Muscle of leg (tissue), 11 donors: ENCODE results near the gene PKD1L1. TPM values are rescaled to one million over a fixed set of nuclear protein-coding genes. Genes with fewer than 3 reads are reported as not detected.

Experiments
- DNase-seq: peaks from one replicate; pipeline ENCODE4 v3.0.0; 2013
- H3K27ac ChIP-seq: one replicate; pipeline ENCODE4 v1.5.1; 2013; ENCODE audit warnings: mild to moderate bottlenecking, low read length, control low read depth
- H3K27me3 ChIP-seq: one replicate; pipeline ENCODE4 v1.6.1; 2013; ENCODE audit warnings: low read length; ENCODE audit not compliant: control insufficient read depth, insufficient read depth
- H3K36me3 ChIP-seq: one replicate; pipeline ENCODE4 v1.6.1; 2013; ENCODE audit warnings: low read length; ENCODE audit not compliant: control insufficient read depth, insufficient read depth
- H3K4me1 ChIP-seq: one replicate; pipeline ENCODE4 v1.6.1; 2013; ENCODE audit warnings: low read length; ENCODE audit not compliant: control insufficient read depth, insufficient read depth
- H3K4me3 ChIP-seq: one replicate; pipeline ENCODE4 v1.5.1; 2013; ENCODE audit warnings: low read length, control low read depth
- H3K9me3 ChIP-seq: replicated peaks from 2 replicates; pipeline ENCODE4 v1.6.1; 2013; ENCODE audit warnings: low read depth, low read length; ENCODE audit not compliant: control insufficient read depth
- WGBS: methylation state at CpG from one replicate; pipeline ENCODE4 v1.1.5; 2013; ENCODE audit warnings: missing lambda C conversion rate; ENCODE audit not compliant: insufficient coverage; 5-methylcytosine and 5-hydroxymethylcytosine counted together
- polyA plus RNA-seq, 8 donors: library from polyadenylated mRNA; unstranded; fragments of 120-200 nt; gene quantifications; one replicate each; pipeline versions ENCODE4 v1.2.1 to v1.2.3, GENCODE V29; 2013; ENCODE audit warnings: inconsistent platforms in 1 of 8, low replicate concordance in 1 of 8; ENCODE audit not compliant: insufficient read length in 8 of 8, insufficient read depth in 1 of 8
- total RNA-seq: library from RNA; stranded (reverse); fragments of 120-200 nt; gene quantifications from one replicate; pipeline ENCODE4 v1.2.4, GENCODE V29; 2013

The PKD1L1 gene
- total and polyA plus RNA-seq, 9 donors = 0.27 to 1.9 (median 0.59) TPM

GRCh38 chr7:47957156-47957555 is 8.9 kb upstream of the PKD1L1 start:
- DNase-seq = no peak
- Histone ChIP-seq H3K36me3 (peaks cover 31% of the 10 kb centered on the region), H3K4me1 (no peaks in the 10 kb centered on the region), H3K27me3 (no peaks in the 10 kb centered on the region), H3K9me3 (no peaks in the 10 kb centered on the region), H3K4me3 (no peak overlapping the region), H3K27ac (no peak overlapping the region)
- WGBS = no CpG with 5 or more reads among the region's 6 CpGs

GRCh38 chr7:47956220-47956619 is 8.0 kb upstream of the PKD1L1 start:
- Histone ChIP-seq H3K4me3 (no peak overlapping the region), H3K9me3 (no peaks in the 10 kb centered on the region), H3K27me3 (no peaks in the 10 kb centered on the region), H3K4me1 (no peaks in the 10 kb centered on the region), H3K36me3 (peaks cover 24% of the 10 kb centered on the region), H3K27ac (no peak overlapping the region)
- DNase-seq = no peak
- WGBS = 100% methylated on average over 1 of the region's 6 CpGs

GRCh38 chr7:47954231-47954911 is 6.1 kb upstream of the PKD1L1 start:
- Histone ChIP-seq H3K27me3 (no peaks in the 10 kb centered on the region), H3K36me3 (peaks cover 21% of the 10 kb centered on the region), H3K4me3 (no peak overlapping the region), H3K4me1 (peaks cover 13% of the 10 kb centered on the region), H3K27ac (no peak overlapping the region), H3K9me3 (no peaks in the 10 kb centered on the region)
- 80% methylated on average over 2 of the region's 4 CpGs for WGBS
- no peak for DNase-seq

GRCh38 chr7:47953822-47954221 is 5.6 kb upstream of the PKD1L1 start:
- Histone ChIP-seq H3K36me3 (peaks cover 21% of the 10 kb centered on the region), H3K27me3 (no peaks in the 10 kb centered on the region), H3K4me3 (no peak overlapping the region), H3K4me1 (peaks cover 13% of the 10 kb centered on the region), H3K9me3 (no peaks in the 10 kb centered on the region), H3K27ac (no peak overlapping the region)
- WGBS = 84% methylated on average over 4 of the region's 4 CpGs
- no peak for DNase-seq

GRCh38 chr7:47952224-47952623 is 4.0 kb upstream of the PKD1L1 start:
- Histone ChIP-seq H3K4me3 (no peak overlapping the region), H3K27ac (no peak overlapping the region), H3K27me3 (no peaks in the 10 kb centered on the region), H3K36me3 (peaks cover 21% of the 10 kb centered on the region), H3K4me1 (peaks cover 15% of the 10 kb centered on the region), H3K9me3 (no peaks in the 10 kb centered on the region)
- no peak for DNase-seq
- no CpG with 5 or more reads among the region's 4 CpGs for WGBS

- peaks cover 15% of the 10 kb centered on the region for H3K4me1 ChIP-seq
- H3K27ac ChIP-seq = peak overlapping the region; percentile 20
- no peak overlapping the region for H3K4me3 ChIP-seq
- no peaks in the 10 kb centered on the region for H3K27me3 ChIP-seq
- H3K9me3 ChIP-seq = no peaks in the 10 kb centered on the region
- H3K36me3 ChIP-seq = peaks cover 21% of the 10 kb centered on the region
- no peak for DNase-seq
Measured at GRCh38 chr7:47951374-47951773, 3.1 kb upstream of the PKD1L1 start.

- H3K4me1 ChIP-seq = peaks cover 15% of the 10 kb centered on the region
- peaks cover 16% of the 10 kb centered on the region for H3K36me3 ChIP-seq
- no peaks in the 10 kb centered on the region for H3K27me3 ChIP-seq
- peak; percentile 75 for DNase-seq
- H3K27ac ChIP-seq = peak overlapping the region; percentile 29
- WGBS = 53% methylated on average over 5 of the region's 11 CpGs
- H3K9me3 ChIP-seq = no peaks in the 10 kb centered on the region
- no peak overlapping the region for H3K4me3 ChIP-seq
Measured at GRCh38 chr7:47950714-47951113, 2.4 kb upstream of the PKD1L1 start.

GRCh38 chr7:47949703-47950102 is 1.4 kb upstream of the PKD1L1 start:
- Histone ChIP-seq H3K4me1 (peaks cover 15% of the 10 kb centered on the region), H3K27ac (peak overlapping the region; percentile 59), H3K9me3 (no peaks in the 10 kb centered on the region), H3K36me3 (peaks cover 13% of the 10 kb centered on the region), H3K27me3 (no peaks in the 10 kb centered on the region), H3K4me3 (no peak overlapping the region)
- 100% methylated on average over 1 of the region's 4 CpGs for WGBS
- no peak for DNase-seq

- 80% methylated on average over 1 of the region's 7 CpGs for WGBS
- H3K27ac ChIP-seq = peak overlapping the region; percentile 43
Measured at GRCh38 chr7:47947355-47947749, 914 bp downstream of the PKD1L1 start.

GRCh38 chr7:47946581-47947354 is 1.5 kb downstream of the PKD1L1 start:
- no peak for DNase-seq
- Histone ChIP-seq H3K36me3 (no peaks in the 10 kb centered on the region), H3K27ac (peak overlapping the region; percentile 78), H3K4me3 (no peak overlapping the region), H3K27me3 (no peaks in the 10 kb centered on the region), H3K9me3 (no peaks in the 10 kb centered on the region), H3K4me1 (peaks cover 15% of the 10 kb centered on the region)
- WGBS = 69% methylated on average over 2 of the region's 7 CpGs

More at GRCh38 chr7:47947355-47947749, 914 bp downstream of the PKD1L1 start:
- H3K36me3 ChIP-seq = no peaks in the 10 kb centered on the region
- H3K4me3 ChIP-seq = no peak overlapping the region
- no peaks in the 10 kb centered on the region for H3K27me3 ChIP-seq
- DNase-seq = no peak
- no peaks in the 10 kb centered on the region for H3K9me3 ChIP-seq
- H3K4me1 ChIP-seq = peaks cover 15% of the 10 kb centered on the region
